A549 (cell line): ENCODE data around the gene BABAM2. TPM values are rescaled to one million over a fixed set of nuclear protein-coding genes. Genes with fewer than 3 reads are reported as not detected.

Experiments used
- ATAC-seq, 2 experiments: fragments of 200-7000 bp in 1 of 2; fragments of >200 bp in 1 of 2; cut with Nextera tagmentation in 1 of 2; cut with Tn5 transposase in 1 of 2; 3 replicates each; pipeline versions ENCODE4 v1.8.0 to v1.9.1; 2018 to 2020; ENCODE audit warnings: mild to moderate bottlenecking in 1 of 2, moderate library complexity in 1 of 2
- CTCF ChIA-PET: fragments of 300-600 bp; sonication (Branson Sonifier 250); formaldehyde crosslinking; extraction: SDS; loops from one replicate; lab custom pipeline; 2021; ENCODE audit warnings: antibody characterized with exemption, inconsistent platforms; lab: Yijun Ruan, JAX
- POLR2A ChIA-PET: fragments of 350-600 bp; formaldehyde crosslinking; extraction: SDS; loops from one replicate; lab custom pipeline; 2021; ENCODE audit warnings: antibody characterized with exemption, inconsistent platforms; lab: Yijun Ruan, JAX
- DNase-seq, 2 experiments: peaks; one replicate each; pipeline versions ENCODE4 v3.0.0 to v3.0.0-alpha.2; 2011 to 2016; ENCODE audit warnings: low read depth in 1 of 2, low spot score in 1 of 2
- FAIRE-seq: peaks from 2 replicates; lab custom pipeline; 2011; peaks lifted over from hg19 to GRCh38; lab: Jason Lieb, UNC
- H3K27ac ChIP-seq, 2 experiments: fragments of >200 bp; sonication (Bioruptor Twin); formaldehyde crosslinking; 3 replicates each; pipeline ENCODE4 v1.5.1; 2016 to 2017
- H3K4me1 ChIP-seq: fragments of >200 bp; sonication (Bioruptor Twin); formaldehyde crosslinking; 3 replicates; pipeline ENCODE4 v1.6.1; 2016
- H3K4me2 ChIP-seq: fragments of >200 bp; sonication (Bioruptor Twin); formaldehyde crosslinking; 3 replicates; pipeline ENCODE4 v1.6.1; 2016
- H3K4me3 ChIP-seq: fragments of >200 bp; sonication (Bioruptor Twin); formaldehyde crosslinking; 3 replicates; pipeline ENCODE4 v1.5.1; 2016
- H3K9me3 ChIP-seq: fragments of >200 bp; sonication (Bioruptor Twin); formaldehyde crosslinking; 3 replicates; pipeline ENCODE4 v1.6.1; 2016
- CBX2 ChIP-seq: fragments of 200-600 bp; sonication (generic); IDR thresholded peaks from 2 replicates; pipeline ENCODE4 v1.6.1; 2016; ENCODE audit warnings: low read depth, mild to moderate bottlenecking, borderline replicate concordance
- CEBPB ChIP-seq, 2 experiments: fragments of >200 bp in 1 of 2; sonication (Bioruptor Twin) in 1 of 2; formaldehyde crosslinking in 1 of 2; IDR thresholded peaks; 2 replicates each; pipeline ENCODE4 v1.6.1; 2012 to 2016
- CHD4 ChIP-seq: fragments of 200-600 bp; sonication (generic); IDR thresholded peaks from 2 replicates; pipeline ENCODE4 v1.6.1; 2016; ENCODE audit warnings: antibody characterized with exemption, mild to moderate bottlenecking, borderline replicate concordance
- EHF ChIP-seq: fragments of 250-450 bp; sonication (Bioruptor Pico); IDR thresholded peaks from 2 replicates; pipeline ENCODE4 v1.5.0; 2020; ENCODE audit warnings: mild to moderate bottlenecking
- EP300 ChIP-seq, 2 experiments: fragments of >200 bp; sonication (Bioruptor Twin); formaldehyde crosslinking; IDR thresholded peaks; 2 replicates in 1 of 2; 3 replicates in 1 of 2; pipeline ENCODE4 v1.6.1; 2016 to 2017
- FOSB ChIP-seq: fragments of 250-450 bp; sonication (Bioruptor Pico); IDR thresholded peaks from 2 replicates; pipeline ENCODE4 v1.5.0; 2020; ENCODE audit warnings: mild to moderate bottlenecking, moderate library complexity
- FOSL2 ChIP-seq, 2 experiments: fragments of 450-650 bp in 1 of 2; fragments of >200 bp in 1 of 2; sonication (Bioruptor Twin) in 1 of 2; formaldehyde crosslinking; IDR thresholded peaks; 2 replicates each; pipeline versions ENCODE4 v1.5.0 to v1.6.1; 2016 to 2020; ENCODE audit warnings: mild to moderate bottlenecking in 1 of 2, moderate library complexity in 1 of 2
- HDAC2 ChIP-seq: fragments of 200-600 bp; sonication (generic); IDR thresholded peaks from 2 replicates; pipeline ENCODE4 v1.6.1; 2016
- HMGXB4 ChIP-seq: fragments of 250-450 bp; sonication (Bioruptor Pico); IDR thresholded peaks from 2 replicates; pipeline ENCODE4 v1.5.0; 2021; ENCODE audit warnings: mild to moderate bottlenecking, moderate library complexity, borderline replicate concordance
- HOXA7 ChIP-seq: fragments of 250-450 bp; sonication (Bioruptor Pico); IDR thresholded peaks from 2 replicates; pipeline ENCODE4 v1.5.0; 2020; ENCODE audit warnings: mild to moderate bottlenecking, moderate library complexity
- JUNB ChIP-seq: fragments of >200 bp; sonication (Bioruptor Twin); formaldehyde crosslinking; IDR thresholded peaks from 2 replicates; pipeline ENCODE4 v1.6.1; 2016
- KDM1A ChIP-seq: fragments of 200-600 bp; sonication (generic); IDR thresholded peaks from 2 replicates; pipeline ENCODE4 v1.6.1; 2016; ENCODE audit warnings: low read depth, mild to moderate bottlenecking
- MAFK ChIP-seq: fragments of 450-650 bp; IDR thresholded peaks from 2 replicates; pipeline ENCODE4 v1.6.1; 2014; ENCODE audit not compliant: partially characterized antibody
- NFE2L2 ChIP-seq: fragments of 150-350 bp; conservative IDR thresholded peaks from 2 replicates; pipeline ENCODE4 v1.6.1; 2014; ENCODE audit warnings: low read length
- NPAS2 ChIP-seq: fragments of 250-450 bp; sonication (Bioruptor Pico); IDR thresholded peaks from 2 replicates; pipeline ENCODE4 v1.8.0; 2022; ENCODE audit warnings: mild to moderate bottlenecking, moderate library complexity, borderline replicate concordance
- PBX3 ChIP-seq: IDR thresholded peaks from 2 replicates; pipeline ENCODE4 v1.6.1; 2012
- PHF8 ChIP-seq: fragments of 200-600 bp; sonication (generic); IDR thresholded peaks from 2 replicates; pipeline ENCODE4 v1.6.1; 2016; ENCODE audit warnings: low read depth, mild to moderate bottlenecking, antibody characterized with exemption, moderate library complexity, borderline replicate concordance
- RAD21 ChIP-seq, 2 experiments: fragments of >200 bp in 1 of 2; sonication (Bioruptor Twin) in 1 of 2; formaldehyde crosslinking in 1 of 2; IDR thresholded peaks in 1 of 2; conservative IDR thresholded peaks in 1 of 2; 2 replicates in 1 of 2; 3 replicates in 1 of 2; pipeline ENCODE4 v1.6.1; 2012 to 2018; ENCODE audit warnings: inconsistent platforms in 1 of 2
- SREBF2 ChIP-seq: fragments of 450-650 bp; IDR thresholded peaks from 2 replicates; pipeline ENCODE4 v1.6.1; 2014; ENCODE audit warnings: mild to moderate bottlenecking, moderate library complexity
- TP53 ChIP-seq: fragments of 250-450 bp; sonication (Bioruptor Pico); IDR thresholded peaks from 2 replicates; pipeline ENCODE4 v1.5.0; 2021; ENCODE audit warnings: mild to moderate bottlenecking, moderate library complexity
- ZC3H11A ChIP-seq: fragments of 450-650 bp; IDR thresholded peaks from 2 replicates; pipeline ENCODE4 v1.6.1; 2014; ENCODE audit warnings: antibody characterized with exemption, mild to moderate bottlenecking
- ZFP36 ChIP-seq: fragments of 450-650 bp; IDR thresholded peaks from 2 replicates; pipeline ENCODE4 v1.6.1; 2014; ENCODE audit warnings: borderline replicate concordance; ENCODE audit not compliant: partially characterized antibody
- ZSCAN20 ChIP-seq: fragments of 250-450 bp; sonication (Bioruptor Pico); IDR thresholded peaks from 2 replicates; pipeline ENCODE4 v1.8.0; 2022; ENCODE audit warnings: mild to moderate bottlenecking, moderate library complexity
- WGBS: methylation state at CpG from one replicate; pipeline ENCODE4 v1.1.6; 2017; ENCODE audit errors: missing lambda C conversion rate; 5-methylcytosine and 5-hydroxymethylcytosine counted together
- polyA plus RNA-seq, 4 experiments: library from polyadenylated mRNA; depleted of rRNA in 3 of 4; stranded (reverse); fragments of >200 nt; fragmentation: RNase III in 1 of 4; extraction: RNeasy Plus Mini Kit Qiagen cat#74134 plus additional on column Dnase treatment in 1 of 4; gene quantifications; 2 replicates in 3 of 4; 3 replicates in 1 of 4; pipeline ENCODE4 v1.2.3, GENCODE V29; 2011 to 2017
- TF ChIP-seq, protein P1 (sequence below): fragments of >200 bp; sonication (Bioruptor Twin); formaldehyde crosslinking; IDR thresholded peaks from 2 replicates; pipeline ENCODE4 v1.6.1; 2016

The BABAM2 gene
- polyA plus RNA-seq, 2 of the 4 experiments (the other 2 are of a cell fraction) = 53.7 to 78.4 TPM

DNA sequence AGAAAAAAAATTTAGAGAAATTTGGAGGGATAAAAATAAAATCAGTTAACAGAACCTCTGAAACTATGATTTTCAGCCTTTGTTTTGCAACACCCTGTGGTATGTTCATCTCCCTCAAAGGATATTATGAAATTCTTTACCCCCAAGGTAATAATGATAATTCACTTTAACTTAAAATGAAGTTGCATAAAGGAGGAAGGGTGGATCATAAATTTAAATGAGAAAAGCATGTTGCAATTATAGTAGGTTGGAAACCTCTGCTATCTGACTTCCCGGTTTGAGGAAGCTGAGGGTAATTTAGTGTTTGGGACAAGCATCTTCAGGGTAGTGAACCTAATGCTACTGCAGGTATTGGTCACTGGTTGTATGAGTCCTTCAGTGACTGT lies 102.9 kb downstream of the BABAM2 start:
- POLR2A ChIA-PET = interaction anchor here (0.5 kb wide), 1 partner anchor 46 kb away, joined by 3 read pairs; no protein-coding TSS in a partner anchor
- 0 out of 3 replicates have a peak, but pooled peaks cover 3% of the 10 kb centered on the region for H3K9me3 ChIP-seq
- H3K4me1 ChIP-seq = peaks cover 44% of the 10 kb centered on the region
- TF ChIP-seq MAFK = no peak
- TF ChIP-seq HOXA7 (CRISPR knock-in tag) = no peak
- TF ChIP-seq CEBPB (IDR thresholded peaks at IDR 0.05) = peak; percentile 67 to 89
- TF ChIP-seq, protein P1, sequence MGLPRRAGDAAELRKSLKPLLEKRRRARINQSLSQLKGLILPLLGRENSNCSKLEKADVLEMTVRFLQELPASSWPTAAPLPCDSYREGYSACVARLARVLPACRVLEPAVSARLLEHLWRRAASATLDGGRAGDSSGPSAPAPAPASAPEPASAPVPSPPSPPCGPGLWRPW = peak; percentile 46; the same call in 1 of the 2 replicates
- 0 out of 2 replicates have a peak, but pooled peaks have one; percentile 2 for TF ChIP-seq FOSL2 (IDR thresholded peaks at IDR 0.05)
- TF ChIP-seq FOSL2 (CRISPR knock-in tag; IDR thresholded peaks at IDR 0.05) = no peak
- 0 out of 5 replicates have a peak, but pooled peaks of 1 of the 2 experiments have one; percentile 13 for TF ChIP-seq RAD21 (conservative IDR thresholded peaks at IDR 0.05 in 1 of 2, IDR thresholded peaks at IDR 0.05 in 1 of 2)
- TF ChIP-seq JUNB = 0 out of 2 replicates have a peak, but pooled peaks have one; percentile 10
- peak in 1 of 2 experiments; percentile 53; a peak in 3 of 5 replicates for TF ChIP-seq EP300 (IDR thresholded peaks at IDR 0.05)
- 45% methylated on average over 1 of the region's 1 CpG for WGBS
- no peak for FAIRE-seq
- peak; percentile 29 to 55; a peak in 3 of 6 replicates for ATAC-seq
- no peak for DNase-seq
- CTCF ChIA-PET = interaction anchor here (1.0 kb wide), 1 partner anchor 10 kb away, joined by 3 read pairs; no protein-coding TSS in a partner anchor
- H3K27ac ChIP-seq = peak overlapping the region; percentile 65 to 84
- peak overlapping the region; percentile 57 for H3K4me2 ChIP-seq
- H3K4me3 ChIP-seq = no peak overlapping the region

GRCh38 chr2:27993950-27994728 lies 103.6 kb downstream of the BABAM2 start:
- 91% methylated on average over 5 of the region's 5 CpGs for WGBS
- ChIA-PET POLR2A (no interaction called here), CTCF (no interaction called here)
- Histone ChIP-seq H3K4me3 (no peak overlapping the region), H3K27ac (peak overlapping the region; percentile 65 to 84), H3K4me1 (peaks cover 36% of the 10 kb centered on the region), H3K4me2 (peak overlapping the region; percentile 57), H3K9me3 (0 out of 3 replicates have a peak, but pooled peaks cover 3% of the 10 kb centered on the region)
- ATAC-seq = no peak
- TF ChIP-seq ZC3H11A (no peak), CHD4 (no peak), PBX3 (no peak), HOXA7 (CRISPR knock-in tag) (no peak), ZSCAN20 (CRISPR knock-in tag) (no peak), CBX2 (no peak), HMGXB4 (CRISPR knock-in tag) (no peak)
- peak; percentile 74 for FAIRE-seq
- no peak for DNase-seq

DNA sequence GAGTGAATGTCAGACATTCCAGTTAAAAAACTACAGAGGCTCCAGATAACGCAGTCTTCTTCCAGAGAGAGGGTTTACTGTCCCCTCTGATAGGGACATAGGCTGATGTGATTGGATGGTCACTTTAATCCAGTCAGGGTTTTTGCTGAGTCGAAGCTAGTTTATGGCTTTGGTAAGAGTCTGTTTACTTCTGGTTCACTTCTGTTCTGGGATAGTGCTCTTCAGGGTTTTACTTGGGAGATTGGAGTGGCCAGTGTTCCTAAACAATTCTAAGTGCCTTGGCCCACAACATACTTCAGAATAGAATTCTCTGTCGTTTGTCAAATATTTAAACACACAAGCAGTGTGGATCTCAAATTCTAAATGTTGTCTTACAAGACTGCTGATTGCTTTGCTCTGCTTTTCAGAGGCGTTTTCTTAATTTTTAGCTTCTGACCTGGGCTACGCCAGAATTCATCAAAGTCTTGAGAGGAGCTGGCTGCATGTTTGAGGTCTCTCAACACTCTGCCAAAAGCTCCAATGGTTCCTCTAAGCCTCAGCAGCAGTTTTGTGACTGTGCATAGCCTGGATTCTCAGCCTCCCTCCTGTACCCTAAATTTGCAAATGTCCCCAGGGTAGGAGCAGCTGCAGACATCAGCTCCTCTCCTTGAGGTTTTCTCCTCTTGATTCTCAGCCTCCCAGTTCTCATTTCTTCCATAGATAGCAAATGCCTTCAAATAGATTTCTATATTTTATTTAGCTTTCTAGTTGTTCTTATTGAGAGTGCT lies 105.8 kb downstream of the BABAM2 start:
- ChIA-PET POLR2A (no interaction called here), CTCF (interaction anchor here (0.6 to 1.3 kb wide), 6 partner anchors 10 to 512 kb away, joined by 3 to 6 read pairs (median 3); no protein-coding TSS in a partner anchor)
- ATAC-seq = no peak
- Histone ChIP-seq H3K4me2 (no peak overlapping the region), H3K4me1 (peaks cover 27% of the 10 kb centered on the region), H3K4me3 (no peak overlapping the region), H3K27ac (peak overlapping the region in 1 of 2 experiments; percentile 58; a peak in 3 of 6 replicates), H3K9me3 (0 out of 3 replicates have a peak, but pooled peaks cover 6% of the 10 kb centered on the region)
- no peak for DNase-seq
- no peak for FAIRE-seq
- 86% methylated on average over 5 of the region's 5 CpGs for WGBS
- TF ChIP-seq PHF8 = no peak
- TF ChIP-seq FOSB = no peak
- no peak for TF ChIP-seq ZFP36
- TF ChIP-seq HDAC2 = no peak
- no peak for TF ChIP-seq KDM1A
- TF ChIP-seq CBX2 = no peak
- no peak for TF ChIP-seq NFE2L2
- no peak for TF ChIP-seq PBX3
- no peak for TF ChIP-seq EHF (CRISPR knock-in tag)
- TF ChIP-seq SREBF2 = no peak
- TF ChIP-seq NPAS2 (CRISPR knock-in tag) = no peak
- no peak for TF ChIP-seq TP53 (CRISPR knock-in tag)
- no peak for TF ChIP-seq JUNB
